Muscle of arm (tissue), 12 donors: ENCODE measurements around the gene KLC4. TPM values are rescaled to one million over a fixed set of nuclear protein-coding genes. Genes with fewer than 3 reads are reported as not detected.
A peak's percentile ranks its signal among the peaks of the same experiment; 100 is the strongest.
"Not testable (repeated sequence)": the region's sequence is repeated elsewhere in the genome, so short reads cannot be mapped to it uniquely, and the experiment has no call there.

Experiments
- DNase-seq: peaks from one replicate; pipeline ENCODE4 v3.0.0-alpha.2; 2013
- polyA plus RNA-seq, 12 donors: library from polyadenylated mRNA; unstranded; fragments of 120-200 nt; gene quantifications; one replicate each; pipeline ENCODE4 v1.2.1, GENCODE V29; 2013; ENCODE audit not compliant: insufficient read length in 12 of 12

KLC4 gene
- polyA plus RNA-seq, 12 donors = 17.6 to 54.7 (median 24.4) TPM; not detected in 1

- no peak for DNase-seq
These were observed 25.3 kb upstream of the KLC4 start for GRCh38 chr6:43034190-43034525.

GRCh38 chr6:43035495-43036194, 23.8 kb upstream of the KLC4 start:
- no peak for DNase-seq

GRCh38 chr6:43036712-43037111, 22.7 kb upstream of the KLC4 start:
- DNase-seq = no peak

- DNase-seq = no peak
These were observed 22.2 kb upstream of the KLC4 start for GRCh38 chr6:43037197-43037596.

- no peak for DNase-seq
These were observed 21.7 kb upstream of the KLC4 start for GRCh38 chr6:43037706-43038105.

- DNase-seq = no peak
These were observed 20.7 kb upstream of the KLC4 start for GRCh38 chr6:43038727-43039126.

- DNase-seq = no peak
These were observed 18.7 kb upstream of the KLC4 start for GRCh38 chr6:43040542-43041257.

- DNase-seq = not testable (repeated sequence)
These were observed 18.0 kb upstream of the KLC4 start for GRCh38 chr6:43041475-43041874.

GRCh38 chr6:43043310-43043709, 16.1 kb upstream of the KLC4 start:
- DNase-seq = no peak

GRCh38 chr6:43045371-43045930, 14.0 kb upstream of the KLC4 start:
- DNase-seq = no peak

- DNase-seq = no peak
These were observed 11.4 kb upstream of the KLC4 start for GRCh38 chr6:43047998-43048397.

- no peak for DNase-seq
These were observed 8.4 kb upstream of the KLC4 start for GRCh38 chr6:43050981-43051380.

GRCh38 chr6:43052225-43052841, 7.1 kb upstream of the KLC4 start:
- no peak for DNase-seq

GRCh38 chr6:43052842-43053544, 6.4 kb upstream of the KLC4 start:
- peak; percentile 52 for DNase-seq

GRCh38 chr6:43053545-43054205, 5.8 kb upstream of the KLC4 start, which contains the start of gene CUL7:
CUL7 (minus strand) TSS chr6:43053851; CDS start chr6:43052788, 1,063 bp downstream.
- peak; percentile 96 for DNase-seq

GRCh38 chr6:43054206-43054943, 5.1 kb upstream of the KLC4 start:
- no peak for DNase-seq

- DNase-seq = no peak
These were observed 3.5 kb upstream of the KLC4 start for GRCh38 chr6:43055966-43056365.

- no peak for DNase-seq
These were observed 900 bp upstream of the KLC4 start for GRCh38 chr6:43058531-43058930.

- no peak for DNase-seq
These were observed 763 bp downstream of the KLC4 start for GRCh38 chr6:43060034-43060754.
